HFF-Myc (cell line): ENCODE results near the gene GLIPR1L2.

ENCODE experiments used
- DNase-seq: peaks from one replicate; pipeline ENCODE4 v3.0.0-alpha.2; 2011; ENCODE audit warnings: low read depth; ENCODE audit errors: extremely low read depth
- H3K4me3 ChIP-seq: replicated peaks from 2 replicates; pipeline ENCODE4 v1.5.1; 2011; ENCODE audit warnings: low read depth, mild to moderate bottlenecking, control low read depth, low read length
- TF ChIP-seq, protein P1 (sequence below): IDR thresholded peaks from 2 replicates; pipeline ENCODE4 v1.5.1; 2012; ENCODE audit warnings: mild to moderate bottlenecking, low read depth, low read length, control low read depth; ENCODE audit errors: missing control alignments

Gene GLIPR1L2

DNA sequence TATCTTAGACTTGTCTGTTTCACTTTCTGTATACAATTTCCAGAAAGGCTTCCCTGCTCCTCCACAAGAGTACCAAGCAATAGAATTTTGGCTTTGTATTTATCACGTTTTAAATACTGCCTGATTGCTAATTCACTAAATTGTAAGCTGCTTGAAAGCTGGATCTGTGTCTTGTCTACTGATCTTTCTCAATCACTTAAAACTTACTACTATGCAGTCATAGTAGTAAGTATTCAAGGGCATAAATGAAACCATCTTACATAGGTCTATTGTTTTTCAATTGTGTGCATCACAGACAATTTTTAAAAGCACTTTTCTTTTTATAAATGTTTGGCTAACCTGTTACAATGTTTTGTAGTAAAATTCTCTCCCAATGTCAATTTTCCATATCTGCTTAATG lies 1.2 kb upstream of the GLIPR1L2 start:
- TF ChIP-seq, protein P1, sequence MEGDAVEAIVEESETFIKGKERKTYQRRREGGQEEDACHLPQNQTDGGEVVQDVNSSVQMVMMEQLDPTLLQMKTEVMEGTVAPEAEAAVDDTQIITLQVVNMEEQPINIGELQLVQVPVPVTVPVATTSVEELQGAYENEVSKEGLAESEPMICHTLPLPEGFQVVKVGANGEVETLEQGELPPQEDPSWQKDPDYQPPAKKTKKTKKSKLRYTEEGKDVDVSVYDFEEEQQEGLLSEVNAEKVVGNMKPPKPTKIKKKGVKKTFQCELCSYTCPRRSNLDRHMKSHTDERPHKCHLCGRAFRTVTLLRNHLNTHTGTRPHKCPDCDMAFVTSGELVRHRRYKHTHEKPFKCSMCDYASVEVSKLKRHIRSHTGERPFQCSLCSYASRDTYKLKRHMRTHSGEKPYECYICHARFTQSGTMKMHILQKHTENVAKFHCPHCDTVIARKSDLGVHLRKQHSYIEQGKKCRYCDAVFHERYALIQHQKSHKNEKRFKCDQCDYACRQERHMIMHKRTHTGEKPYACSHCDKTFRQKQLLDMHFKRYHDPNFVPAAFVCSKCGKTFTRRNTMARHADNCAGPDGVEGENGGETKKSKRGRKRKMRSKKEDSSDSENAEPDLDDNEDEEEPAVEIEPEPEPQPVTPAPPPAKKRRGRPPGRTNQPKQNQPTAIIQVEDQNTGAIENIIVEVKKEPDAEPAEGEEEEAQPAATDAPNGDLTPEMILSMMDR, result no peak
- no peak for DNase-seq
- no peak overlapping the region for H3K4me3 ChIP-seq

DNA sequence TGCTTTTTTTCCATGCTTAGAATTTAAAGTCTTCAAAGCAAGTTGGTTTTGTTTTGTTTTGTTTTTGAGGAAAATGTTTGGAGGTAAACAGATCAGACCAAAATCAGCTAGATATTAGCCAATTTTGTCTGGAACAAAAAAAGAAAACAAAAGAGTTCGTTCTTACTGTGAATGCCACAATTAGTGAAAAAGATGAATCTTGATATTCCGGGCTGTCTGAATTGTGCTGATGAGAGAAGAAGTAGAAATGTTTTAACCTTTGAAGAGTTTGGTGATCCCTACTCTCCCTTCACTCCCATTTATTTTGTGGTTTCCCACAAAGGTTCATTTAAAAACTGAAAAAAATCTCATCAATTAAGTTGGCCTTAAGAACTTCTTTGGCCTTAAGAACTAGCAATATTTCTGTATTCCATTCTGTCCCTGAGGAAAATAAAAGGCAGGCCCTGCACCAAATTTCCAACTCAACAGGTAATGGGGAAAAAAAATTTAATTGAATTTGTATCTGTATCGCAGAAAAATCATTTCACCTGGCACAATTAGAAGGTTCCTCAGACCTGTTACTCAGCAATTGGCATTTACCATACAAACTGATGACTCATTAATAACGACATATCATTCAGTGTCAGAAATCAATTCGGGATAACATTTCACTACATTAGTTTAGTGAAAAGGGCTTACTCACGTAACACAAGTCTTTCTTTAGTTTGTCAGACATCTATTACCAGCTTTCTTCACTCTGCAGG lies 562 bp upstream of the GLIPR1L2 start:
- peak overlapping the region; percentile 42 for H3K4me3 ChIP-seq
- DNase-seq, result no peak
- TF ChIP-seq, protein P1, result no peak

DNA sequence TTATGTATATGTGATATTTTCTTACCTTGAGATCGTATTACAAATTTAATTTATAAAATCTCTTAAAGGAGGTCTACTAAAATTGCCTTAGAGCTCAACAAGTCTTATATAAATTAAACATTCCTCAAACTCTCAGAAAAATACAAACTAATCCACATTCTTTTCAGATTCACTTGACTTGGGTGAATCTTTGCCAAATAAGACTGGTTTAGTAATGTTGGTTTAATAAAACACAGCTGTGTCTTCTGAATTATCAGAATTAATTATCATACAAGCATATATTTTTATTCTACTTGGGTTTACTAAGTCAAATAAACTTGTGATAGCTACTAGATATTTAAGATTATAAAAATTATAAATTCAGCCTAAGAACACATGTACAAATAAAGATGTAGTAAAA lies 13.3 kb downstream of the GLIPR1L2 start:
- TF ChIP-seq, protein P1, result no peak
- H3K4me3 ChIP-seq, result no peak overlapping the region
- DNase-seq, result no peak

DNA sequence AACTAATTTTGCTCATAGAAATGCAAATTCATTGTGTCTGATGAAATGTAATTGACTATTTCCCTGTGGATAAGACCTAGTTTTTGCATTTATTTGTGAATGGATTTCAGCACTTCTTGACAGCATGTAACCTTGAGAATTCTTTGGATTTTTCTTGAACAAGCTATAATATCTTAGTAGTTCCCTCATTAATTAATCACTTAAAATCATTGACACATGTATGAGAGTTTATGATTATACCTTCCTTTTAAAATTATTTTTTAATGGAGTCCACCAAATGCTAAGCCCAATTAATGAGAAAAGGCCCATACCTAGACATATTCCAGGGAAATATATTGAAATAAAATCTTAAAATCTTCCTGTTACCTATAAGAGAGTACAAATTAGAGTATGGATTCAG lies 16.8 kb downstream of the GLIPR1L2 start:
- TF ChIP-seq, protein P1, result no peak
- H3K4me3 ChIP-seq, result no peak overlapping the region
- no peak for DNase-seq

DNA sequence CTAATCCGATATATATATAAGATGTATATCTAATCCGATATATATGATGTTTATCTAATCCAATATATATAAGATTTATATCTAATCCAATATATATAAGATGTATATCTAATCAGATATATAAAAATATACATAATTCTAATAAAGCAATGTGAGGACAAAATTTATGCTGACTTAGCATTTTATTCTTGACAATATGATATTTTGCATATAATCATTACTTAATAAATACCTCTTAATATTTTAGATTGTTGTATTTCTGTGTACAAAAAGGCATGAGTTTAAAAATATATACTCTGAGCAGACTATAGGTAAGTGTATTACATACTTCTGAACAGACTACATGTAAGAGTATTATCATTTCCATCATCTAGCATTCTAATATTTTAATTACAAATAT lies 18.9 kb downstream of the GLIPR1L2 start:
- DNase-seq, result no peak
- no peak overlapping the region for H3K4me3 ChIP-seq
- TF ChIP-seq, protein P1, result no peak

DNA sequence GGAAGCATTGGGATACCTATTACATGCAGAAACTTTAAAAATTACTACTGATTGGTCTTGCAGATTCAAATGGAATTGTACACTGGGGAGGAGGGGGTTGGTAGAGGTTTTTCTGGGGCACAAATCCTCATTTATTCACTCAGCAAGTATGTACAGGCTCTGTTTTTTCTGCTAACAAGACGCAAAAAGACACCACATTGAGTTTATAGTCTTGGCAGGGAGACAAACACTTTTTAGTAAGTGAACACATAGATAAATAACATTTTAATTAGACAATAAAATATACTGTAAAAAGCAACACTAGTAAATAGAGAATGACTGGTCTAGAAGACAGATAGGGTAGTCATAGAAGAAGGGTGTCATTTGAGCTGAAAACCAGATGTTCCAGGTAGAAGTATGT lies 23.8 kb downstream of the GLIPR1L2 start:
- TF ChIP-seq, protein P1, result no peak
- H3K4me3 ChIP-seq, result no peak overlapping the region
- DNase-seq, result no peak

DNA sequence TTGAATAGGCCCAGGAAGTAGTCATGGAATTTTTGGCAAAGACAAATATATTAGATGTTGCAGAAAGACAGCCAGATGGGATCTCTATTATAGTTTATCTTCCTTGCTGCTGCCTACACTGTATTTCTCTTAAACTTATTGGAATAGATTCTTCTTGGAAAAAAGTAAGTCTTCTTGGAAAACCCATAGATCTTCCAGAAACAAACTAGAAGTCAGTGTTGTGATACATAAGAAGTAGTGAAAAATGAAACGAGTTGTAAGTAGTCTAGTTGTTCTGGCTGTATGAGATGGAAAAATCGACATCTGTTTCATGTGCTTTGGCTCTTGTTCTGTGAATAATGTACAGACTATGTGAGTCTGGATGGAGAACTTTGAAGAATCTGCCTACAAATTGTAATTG lies 29.0 kb downstream of the GLIPR1L2 start:
- H3K4me3 ChIP-seq, result no peak overlapping the region
- TF ChIP-seq, protein P1, result no peak
- no peak for DNase-seq
